ENCODE data around the gene C13orf42.

C13orf42 gene

GRCh38 chr13:51064753-51065152 is 46.3 kb downstream of the C13orf42 start:
- no peak for DNase-seq

DNA sequence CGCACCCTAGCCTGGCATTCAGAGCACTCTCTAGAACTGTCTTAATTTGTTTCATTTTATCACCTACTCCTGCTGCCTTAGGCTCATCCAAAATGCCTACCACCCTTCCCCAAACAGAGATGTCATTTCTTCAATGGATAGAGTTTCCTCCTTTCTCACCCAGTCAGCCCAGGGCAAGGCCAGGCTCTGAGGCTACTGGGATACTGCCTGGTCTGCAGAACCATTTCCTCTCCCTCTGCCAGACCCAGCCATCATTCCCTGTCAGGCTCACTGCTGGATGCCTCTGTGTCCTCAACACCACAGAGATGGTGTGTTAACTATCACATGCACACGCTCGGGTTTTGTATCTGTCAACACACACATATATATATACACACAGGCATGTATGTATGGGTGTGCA is 47.2 kb downstream of the C13orf42 start:
- no peak for DNase-seq

DNA sequence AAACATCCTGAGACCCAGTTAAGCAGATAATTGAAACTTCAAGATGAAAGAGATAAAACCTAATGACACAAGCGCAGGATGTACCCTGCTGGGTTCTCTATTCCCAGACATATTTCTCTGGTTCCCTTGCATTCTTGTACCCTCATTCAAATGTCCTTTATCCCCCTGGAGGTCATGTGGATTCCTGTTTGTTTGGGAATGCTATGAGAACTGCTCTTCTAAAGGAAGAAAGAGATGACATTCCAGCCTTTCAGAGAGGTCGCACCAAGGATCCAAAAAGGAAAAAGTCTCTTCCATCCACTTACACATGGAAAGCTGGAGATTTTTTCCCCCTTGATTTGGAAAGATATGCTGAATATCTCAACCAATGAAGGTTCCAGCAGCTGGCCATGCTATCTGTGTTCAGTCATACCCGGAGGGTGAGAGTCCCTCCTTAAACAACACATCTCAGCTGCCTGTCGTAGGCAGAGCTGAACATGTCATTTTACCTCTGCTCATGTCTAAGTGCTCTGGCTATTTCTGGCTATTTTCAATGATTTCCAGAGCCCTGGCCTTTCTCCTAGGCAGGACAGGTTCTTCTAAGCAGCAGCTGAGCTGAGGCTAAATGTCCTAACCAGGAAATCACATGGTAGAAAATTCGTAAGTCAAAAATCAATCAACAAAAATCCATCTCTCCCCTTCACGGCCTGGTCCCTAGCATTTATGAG is 52.5 kb downstream of the C13orf42 start:
- no peak for DNase-seq

- no peak for DNase-seq
Measured at GRCh38 chr13:51057906-51058305, 53.2 kb downstream of the C13orf42 start.

DNA sequence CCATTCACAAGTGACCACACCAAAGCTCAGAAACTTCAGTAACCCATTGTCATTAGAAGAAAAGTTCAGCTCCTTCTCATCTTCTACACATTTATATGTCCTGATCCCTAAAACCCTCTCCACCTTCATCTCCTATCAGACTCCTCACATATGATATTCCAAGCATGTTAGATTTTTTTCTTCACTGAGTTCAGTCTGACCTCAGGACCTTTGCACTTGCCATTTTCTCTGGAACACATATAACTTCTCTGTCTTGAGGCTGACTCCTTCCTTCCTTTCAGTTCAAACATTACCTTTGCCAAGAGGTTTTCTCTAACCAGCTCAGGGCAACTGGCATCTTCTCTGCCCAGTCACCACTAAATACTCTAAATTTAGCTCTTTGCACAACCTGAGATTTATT is 54.1 kb downstream of the C13orf42 start:
- no peak for DNase-seq

GRCh38 chr13:51052581-51052980 is 58.5 kb downstream of the C13orf42 start:
- peak; percentile 34 for DNase-seq

GRCh38 chr13:51050021-51050830 is 60.8 kb downstream of the C13orf42 start:
- no peak for DNase-seq

DNA sequence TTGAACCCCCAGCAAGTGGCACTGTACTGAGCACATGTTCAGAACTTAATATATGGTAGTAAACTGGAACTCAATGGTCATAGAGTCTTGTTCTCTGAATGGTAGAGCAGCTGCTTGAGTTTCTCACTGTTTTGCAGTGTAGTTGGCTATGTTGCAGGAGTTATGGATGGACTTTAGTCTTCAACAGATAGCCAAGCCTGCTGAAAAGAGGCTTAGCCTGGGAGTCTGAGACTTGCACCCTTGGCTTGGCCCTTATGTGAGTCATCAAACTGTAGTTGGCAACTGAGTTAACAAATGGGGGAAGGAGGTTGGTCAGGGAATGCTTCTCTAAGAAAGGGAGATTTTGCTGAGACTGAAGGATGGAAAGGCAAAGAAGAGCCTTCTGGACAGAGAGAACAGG is 62.5 kb downstream of the C13orf42 start:
- DNase-seq = no peak

DNA sequence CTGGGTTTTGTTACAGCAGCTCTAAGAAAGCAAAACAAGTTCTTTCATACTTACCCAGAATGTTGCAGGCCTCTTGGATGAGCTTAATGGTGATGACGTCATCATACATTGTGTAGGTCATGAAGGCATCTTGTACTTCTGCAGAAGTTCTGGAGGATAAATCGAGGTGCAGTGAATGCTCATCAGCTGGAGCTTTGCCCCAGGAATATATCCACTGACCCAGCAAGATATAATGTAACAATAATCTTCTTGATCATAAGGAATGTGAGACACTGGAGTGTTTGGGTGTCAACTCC is 63.0 kb downstream of the C13orf42 start:
- DNase-seq = no peak

DNA sequence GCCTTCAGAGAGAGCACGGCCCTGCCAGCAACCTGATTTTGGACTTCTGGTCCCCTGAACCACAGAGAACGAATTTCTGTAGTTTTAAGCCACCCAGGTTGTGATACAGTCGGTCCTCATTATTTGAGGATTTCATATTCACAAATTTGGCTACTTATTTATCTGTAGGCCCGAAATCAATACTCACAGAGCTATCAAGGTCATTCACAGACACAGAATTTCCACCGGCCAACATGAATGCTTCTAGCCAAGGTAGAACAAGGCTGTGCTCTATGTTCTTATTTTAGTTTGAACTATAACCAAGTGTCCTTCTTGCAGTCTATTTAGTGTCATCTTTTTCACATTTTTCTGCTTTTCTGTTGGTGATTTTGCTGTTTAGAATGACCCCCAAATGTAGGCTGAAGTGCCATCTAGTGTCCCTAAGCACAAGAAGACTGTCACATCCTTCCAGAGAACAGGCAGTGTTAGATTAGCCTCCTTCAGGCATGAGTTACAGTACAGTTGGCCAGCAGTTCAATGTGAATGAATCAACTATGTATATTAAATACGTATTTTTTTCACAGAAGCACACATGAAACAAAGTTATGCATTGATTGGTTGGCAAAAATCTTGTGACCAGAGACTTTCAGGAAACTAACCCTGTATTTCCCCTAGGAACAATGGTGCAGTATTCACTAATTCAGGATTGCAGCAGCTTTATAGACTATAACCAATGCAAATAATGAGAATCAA is 63.5 kb downstream of the C13orf42 start:
- no peak for DNase-seq

- peak; percentile 49 for DNase-seq
Measured at GRCh38 chr13:51045451-51045850, 65.6 kb downstream of the C13orf42 start.

GRCh38 chr13:51044023-51044665 is 66.9 kb downstream of the C13orf42 start:
- no peak for DNase-seq

GRCh38 chr13:51043310-51043709 is 67.8 kb downstream of the C13orf42 start:
- DNase-seq = no peak

DNA sequence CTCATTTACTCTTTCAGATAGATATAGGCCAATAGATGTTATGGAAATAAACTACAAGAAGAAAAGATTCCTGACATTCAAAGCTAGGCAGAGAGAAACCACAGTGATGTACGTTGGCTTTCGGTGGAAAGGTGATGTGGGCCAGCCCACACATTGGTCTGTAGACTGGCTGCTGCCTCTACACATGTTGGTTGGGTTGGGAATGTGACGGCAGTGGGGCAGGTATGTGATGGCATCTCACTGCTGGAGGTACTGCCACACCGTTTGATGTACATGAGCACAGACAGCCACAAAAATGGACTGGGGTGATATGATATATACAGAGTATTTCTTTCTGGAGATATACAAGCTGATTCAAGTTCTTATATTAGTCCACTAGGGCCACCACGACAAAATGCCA is 69.4 kb downstream of the C13orf42 start:
- no peak for DNase-seq

- DNase-seq = no peak
Measured at GRCh38 chr13:51041126-51041525, 69.9 kb downstream of the C13orf42 start.

DNA sequence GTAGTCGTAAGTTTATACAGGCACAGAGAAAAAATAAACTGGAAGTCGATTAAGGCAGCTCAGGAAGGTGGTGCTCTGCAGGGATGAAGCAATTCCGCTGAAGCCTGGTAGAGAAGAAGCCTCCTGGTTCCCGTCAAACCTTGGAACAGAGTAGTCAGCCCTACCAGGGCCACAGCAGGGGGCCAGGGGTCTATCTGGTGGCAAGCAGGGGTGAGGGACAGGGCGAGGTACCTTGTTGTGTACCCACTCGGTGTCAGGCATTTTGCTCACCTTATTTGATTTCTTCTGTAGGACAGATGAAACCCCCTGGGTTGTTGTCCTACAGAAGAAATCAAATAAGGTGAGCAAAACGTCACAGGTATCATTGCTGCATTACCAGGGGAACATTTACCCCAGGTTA is 70.6 kb downstream of the C13orf42 start:
- no peak for DNase-seq

GRCh38 chr13:51036418-51036817 is 74.7 kb downstream of the C13orf42 start:
- DNase-seq = no peak

GRCh38 chr13:51035978-51036377 is 75.1 kb downstream of the C13orf42 start:
- DNase-seq = no peak

DNA sequence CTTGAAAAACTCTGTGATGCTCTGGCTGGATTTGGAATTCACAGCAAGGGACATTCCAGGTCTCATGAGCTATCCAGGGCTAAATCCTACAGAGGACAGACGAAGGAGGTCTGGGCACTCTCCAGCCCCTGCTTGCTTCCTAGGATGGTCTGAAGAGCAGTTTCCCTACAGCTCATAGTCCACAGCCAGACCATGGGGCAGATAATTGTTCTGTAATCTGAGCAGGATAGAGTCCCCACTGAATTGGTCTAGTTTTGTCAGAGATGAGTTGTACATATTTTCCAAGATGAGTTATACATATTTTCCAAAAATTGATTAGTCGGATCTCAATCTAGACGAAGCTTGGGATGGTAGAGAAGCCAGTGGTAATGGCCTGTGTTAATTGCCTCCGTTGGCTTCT is 75.6 kb downstream of the C13orf42 start:
- DNase-seq = no peak

- no peak for DNase-seq
Measured at GRCh38 chr13:51034906-51035305, 76.2 kb downstream of the C13orf42 start.

- no peak for DNase-seq
Measured at GRCh38 chr13:51033421-51034185, 77.5 kb downstream of the C13orf42 start.

- DNase-seq = no peak
Measured at GRCh38 chr13:51032831-51033230, 78.2 kb downstream of the C13orf42 start.

All from suppressor macrophage treated with lipopolysaccharide for 4 hours (primary cell).